HG03565 (cell line): ENCODE data around the gene HNRNPUL2.

ENCODE experiments used
- ATAC-seq: cut with Tn5 transposase; IDR thresholded peaks from one replicate; pipeline ENCODE4 v1.9.1; 2021; ENCODE audit warnings: mild to moderate bottlenecking, moderate library complexity; ENCODE audit not compliant: unreplicated experiment

The HNRNPUL2 gene

DNA sequence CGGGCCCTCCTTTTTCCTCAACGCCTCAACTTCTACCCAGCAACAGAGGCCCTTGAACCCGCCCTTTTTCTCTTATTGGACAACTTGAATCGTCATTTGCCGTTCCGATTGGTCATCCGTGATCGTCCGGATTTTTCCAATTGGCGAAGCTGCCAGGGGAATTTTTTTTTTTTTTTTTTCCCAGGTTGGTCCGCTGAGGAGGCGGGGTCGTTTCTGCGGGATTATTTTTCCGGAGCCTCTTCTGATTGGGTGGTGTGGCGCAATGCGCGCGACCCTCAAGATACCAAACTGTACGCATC, 564 bp upstream of the HNRNPUL2 start:
- peak; percentile 39 for ATAC-seq

DNA sequence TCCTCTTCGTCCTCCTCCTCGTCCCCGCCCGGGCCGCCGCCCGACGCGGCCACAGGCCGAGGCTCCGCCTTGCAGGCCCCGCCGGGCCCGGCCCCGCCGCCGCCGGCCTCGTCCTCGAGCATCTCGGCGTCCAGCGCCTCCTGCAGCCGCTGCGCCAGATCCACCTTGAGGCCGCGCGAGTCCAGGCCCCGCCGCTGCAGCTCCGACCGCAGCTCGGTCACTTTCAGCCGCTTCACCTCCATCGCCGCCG, 417 bp downstream of the HNRNPUL2 start:
- no peak for ATAC-seq

DNA sequence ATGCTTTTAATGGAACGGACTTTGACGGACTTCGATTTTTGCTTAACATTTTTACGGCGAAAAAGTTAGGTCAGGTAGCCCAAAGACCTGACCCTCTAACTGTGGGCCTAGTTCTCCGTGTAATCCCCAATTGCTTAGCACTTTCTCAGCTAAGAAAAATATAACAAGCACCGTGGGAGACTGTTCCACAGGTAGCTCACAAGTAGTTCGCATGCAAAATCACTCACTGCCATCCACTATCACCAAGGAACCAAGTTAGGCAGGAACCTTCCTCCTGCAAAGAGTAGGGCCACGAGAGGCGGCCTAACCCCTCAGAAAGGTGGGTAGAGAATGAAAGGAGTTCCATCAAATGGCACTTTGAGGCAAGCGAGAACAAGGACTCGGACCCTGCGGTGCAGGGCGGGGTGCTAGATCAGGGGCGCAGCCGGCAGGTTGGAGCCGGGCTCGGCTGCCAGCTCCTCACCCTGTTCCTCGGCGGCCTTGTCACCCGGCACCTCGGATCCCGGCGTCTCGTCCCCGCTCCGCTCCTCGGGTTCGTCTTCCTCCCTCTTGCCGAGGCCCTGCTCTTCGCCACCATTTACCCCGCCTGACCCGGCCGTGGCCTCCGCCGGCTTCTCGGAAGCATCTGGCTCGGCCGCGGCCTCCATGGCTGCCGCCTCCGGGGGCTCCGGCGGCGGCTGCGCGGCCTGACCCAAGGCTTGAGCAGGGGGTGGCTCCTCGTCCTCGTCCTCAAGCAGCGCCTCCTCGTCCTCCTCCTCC, 922 bp downstream of the HNRNPUL2 start:
- ATAC-seq = peak; percentile 1

DNA sequence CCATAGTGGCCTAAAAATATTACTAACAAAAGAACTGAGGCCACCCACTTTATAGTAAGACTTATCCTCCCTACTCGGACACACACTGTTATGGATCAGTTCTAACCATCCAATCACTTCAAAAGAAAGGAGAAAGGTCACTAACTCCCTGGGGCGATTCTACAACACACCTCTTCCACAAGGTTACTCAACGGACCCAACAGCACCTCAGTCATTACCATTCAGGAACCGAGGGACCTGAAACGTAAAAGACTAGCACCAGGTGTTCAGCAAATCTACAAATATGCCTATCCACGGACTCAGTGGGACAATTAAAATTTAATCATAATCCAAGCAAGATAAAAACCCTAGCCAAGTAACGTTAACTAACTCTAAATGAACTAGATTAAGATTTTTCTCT, 1.6 kb downstream of the HNRNPUL2 start:
- ATAC-seq = no peak

DNA sequence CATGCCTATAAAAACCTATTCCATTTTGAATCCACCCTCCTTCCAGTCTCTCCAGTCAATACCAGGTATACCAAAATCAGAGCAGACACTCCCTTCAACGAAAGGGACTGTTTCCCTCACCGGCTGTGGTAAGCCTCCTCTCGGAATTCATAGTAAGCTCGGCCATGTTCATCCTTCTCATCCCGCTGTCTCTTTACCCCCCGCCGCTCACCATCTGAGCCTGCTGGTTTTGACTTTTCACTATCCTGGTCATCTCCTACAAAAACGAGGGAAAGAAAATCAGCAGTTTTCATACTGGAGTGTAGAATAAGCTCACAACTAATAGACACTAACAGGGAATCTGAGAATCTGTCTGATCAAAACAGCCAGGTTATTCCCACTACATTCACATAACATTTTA, 3.1 kb downstream of the HNRNPUL2 start:
- no peak for ATAC-seq

DNA sequence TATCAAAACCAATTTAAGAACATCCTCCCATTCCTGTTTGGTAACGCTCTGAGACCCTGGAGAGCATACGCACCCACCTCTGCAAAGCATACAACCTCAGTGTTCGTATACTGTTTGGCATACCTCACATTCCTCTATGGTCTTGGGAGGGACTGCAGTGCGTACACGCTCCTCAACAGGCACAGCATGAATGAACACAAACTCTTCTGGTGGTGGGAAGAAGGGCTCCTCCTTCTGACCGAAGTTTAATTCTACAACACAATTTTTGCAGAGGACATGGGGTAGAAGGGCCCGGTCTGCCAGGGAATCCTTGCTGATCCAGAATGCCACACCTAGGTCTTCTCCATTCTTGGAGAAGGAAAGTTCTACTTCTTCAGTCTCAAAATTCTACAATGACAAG, 5.3 kb downstream of the HNRNPUL2 start:
- no peak for ATAC-seq

DNA sequence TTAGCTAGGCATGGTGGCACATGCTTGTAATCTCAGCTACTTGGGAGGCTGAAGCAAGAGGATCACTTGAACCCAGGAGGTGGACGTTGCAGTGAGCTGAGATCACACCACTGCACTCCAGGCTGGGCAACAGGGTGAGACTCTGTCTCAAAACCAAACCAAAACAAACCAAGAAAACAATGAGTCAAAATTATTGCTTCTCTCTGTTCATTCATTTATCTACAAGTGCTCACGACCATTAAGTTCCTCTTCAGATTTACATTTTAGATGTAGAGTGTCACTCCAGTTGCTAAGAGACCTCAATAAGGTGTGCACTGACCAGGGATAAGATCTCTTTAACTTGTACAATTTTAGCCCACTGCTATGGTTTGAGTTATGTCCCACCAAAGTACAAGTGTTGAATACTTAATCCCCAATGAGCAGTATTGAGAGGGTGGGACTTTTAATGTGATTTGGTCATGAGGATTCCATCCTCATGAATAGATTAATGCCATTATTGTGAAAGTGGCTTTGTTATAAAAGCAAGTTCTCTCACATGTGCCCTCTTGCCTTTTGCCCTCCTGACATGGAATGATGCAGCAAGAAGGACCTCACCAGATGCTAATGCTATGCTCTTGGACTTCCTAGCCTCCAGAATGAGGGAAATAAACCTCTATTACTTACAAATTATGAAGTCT, 7.8 kb downstream of the HNRNPUL2 start:
- ATAC-seq = no peak

DNA sequence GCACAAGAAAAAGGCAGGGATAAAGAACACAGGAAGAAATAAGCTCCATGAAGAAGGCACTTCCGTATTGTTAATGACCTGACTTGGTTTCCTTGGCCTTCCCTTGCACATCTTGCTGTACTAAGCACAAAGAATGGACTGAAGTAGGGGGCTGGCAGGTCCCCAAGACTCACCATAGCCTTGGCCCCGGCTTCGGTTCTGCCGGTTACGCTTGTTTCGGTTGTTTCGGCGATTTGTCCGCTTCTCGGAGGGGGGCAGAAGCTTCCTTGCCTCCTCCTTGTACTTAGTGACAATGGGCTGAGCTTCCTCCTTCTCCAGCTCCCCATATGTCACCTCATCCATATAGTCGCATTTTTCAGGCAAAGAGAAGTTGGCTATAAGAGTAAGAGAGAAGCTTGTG, 10.4 kb downstream of the HNRNPUL2 start:
- ATAC-seq = no peak

DNA sequence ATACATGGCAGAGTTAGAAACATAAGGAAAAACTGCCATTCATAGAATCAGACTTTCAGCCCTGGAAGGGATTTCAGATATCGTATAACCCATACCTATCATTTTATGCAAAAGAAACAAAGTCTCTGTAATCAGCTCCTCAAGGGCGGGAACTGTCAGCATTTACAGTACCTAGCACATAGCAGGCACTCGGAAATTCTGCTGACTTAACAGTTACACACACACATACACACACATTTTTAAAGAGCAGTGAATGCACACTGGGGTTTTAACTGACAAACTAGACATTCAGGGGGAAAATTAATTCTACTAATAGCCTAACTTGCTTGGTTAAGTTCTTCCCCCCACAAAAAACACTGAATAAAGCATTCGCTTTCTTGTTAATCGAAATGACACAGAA, 11.1 kb downstream of the HNRNPUL2 start:
- ATAC-seq = no peak

DNA sequence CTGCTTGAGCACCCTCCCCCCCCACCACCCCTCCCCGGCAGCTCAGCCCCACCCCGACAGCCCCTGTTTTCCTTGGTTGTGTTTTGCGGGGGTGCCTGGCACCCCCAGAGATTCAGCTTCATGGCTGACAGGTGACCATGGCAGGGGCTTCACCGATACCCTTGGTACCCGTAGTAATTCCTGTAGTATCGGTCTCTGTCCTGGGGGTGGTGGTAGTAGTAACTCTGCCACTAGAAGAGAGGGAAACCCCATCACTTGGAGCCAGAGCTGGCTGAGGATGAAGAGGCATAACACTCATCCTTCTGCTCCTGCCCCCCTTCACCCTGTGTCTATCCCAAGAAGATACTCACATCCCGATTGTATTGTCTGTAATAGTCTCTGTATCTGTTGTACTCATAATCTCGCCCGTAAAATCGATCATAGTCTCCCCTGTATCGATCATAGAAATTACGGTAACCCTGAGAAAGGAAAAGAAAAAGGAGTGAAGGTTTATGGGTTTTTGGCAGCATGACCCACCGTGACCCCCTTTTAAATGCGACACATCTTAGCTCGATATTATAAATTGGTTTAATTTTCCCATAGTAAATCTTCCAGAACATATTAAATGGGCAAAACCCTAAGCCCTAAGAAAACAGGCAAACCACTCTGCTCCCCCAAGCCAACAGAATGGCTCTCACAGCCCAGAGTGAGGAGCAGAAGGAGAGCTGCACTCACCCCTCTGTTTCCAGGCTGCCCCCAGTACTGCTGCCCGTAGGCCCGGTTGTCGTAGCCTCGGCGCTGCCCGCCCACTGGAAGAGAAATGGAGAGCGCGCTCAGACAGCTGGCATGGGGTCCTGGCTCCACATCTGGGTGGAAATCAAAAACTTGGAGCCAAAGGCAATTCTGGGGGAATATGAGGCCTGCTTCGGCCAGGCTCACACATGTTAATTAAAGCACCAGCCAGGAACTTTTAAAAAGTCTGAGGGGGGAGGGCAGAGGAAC, 11.8 kb downstream of the HNRNPUL2 start:
- no peak for ATAC-seq

DNA sequence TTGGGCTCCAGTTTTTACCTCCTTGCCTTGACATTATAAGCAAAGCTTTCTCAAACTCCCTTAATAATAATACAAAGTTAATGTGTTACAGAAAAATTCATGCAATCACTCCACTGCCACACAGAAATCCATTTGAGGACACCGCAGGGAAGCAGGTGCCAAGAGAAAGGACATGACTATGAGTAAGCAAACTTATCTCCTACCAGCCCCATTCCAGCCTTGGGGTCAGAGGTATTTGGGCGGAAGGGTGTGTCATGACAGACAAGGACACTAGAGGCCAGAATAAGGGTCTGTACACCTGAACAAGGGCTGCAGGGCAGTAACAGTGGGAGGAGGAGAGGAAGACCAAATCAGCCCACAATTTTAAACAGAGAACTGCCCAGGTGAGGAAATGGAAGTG, 13.9 kb downstream of the HNRNPUL2 start:
- no peak for ATAC-seq

DNA sequence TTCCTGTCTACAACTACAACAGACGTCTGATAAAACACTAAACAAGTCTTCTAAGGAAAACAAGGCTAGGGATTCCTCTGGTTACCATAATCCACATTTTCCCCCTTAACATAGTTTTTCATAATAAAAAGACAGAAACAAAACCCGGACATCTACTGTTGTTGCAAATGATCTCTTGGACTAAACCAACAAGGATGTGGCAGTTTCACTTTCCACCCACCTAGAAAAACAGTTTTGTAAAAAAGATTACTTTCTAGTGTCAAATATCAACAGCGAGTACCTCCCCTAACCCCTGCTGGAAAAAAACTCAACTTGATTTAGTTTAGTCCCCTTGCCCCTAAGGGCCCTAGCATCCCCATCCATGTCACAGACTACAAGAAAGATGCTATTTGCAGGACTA, 14.4 kb downstream of the HNRNPUL2 start:
- ATAC-seq = no peak

DNA sequence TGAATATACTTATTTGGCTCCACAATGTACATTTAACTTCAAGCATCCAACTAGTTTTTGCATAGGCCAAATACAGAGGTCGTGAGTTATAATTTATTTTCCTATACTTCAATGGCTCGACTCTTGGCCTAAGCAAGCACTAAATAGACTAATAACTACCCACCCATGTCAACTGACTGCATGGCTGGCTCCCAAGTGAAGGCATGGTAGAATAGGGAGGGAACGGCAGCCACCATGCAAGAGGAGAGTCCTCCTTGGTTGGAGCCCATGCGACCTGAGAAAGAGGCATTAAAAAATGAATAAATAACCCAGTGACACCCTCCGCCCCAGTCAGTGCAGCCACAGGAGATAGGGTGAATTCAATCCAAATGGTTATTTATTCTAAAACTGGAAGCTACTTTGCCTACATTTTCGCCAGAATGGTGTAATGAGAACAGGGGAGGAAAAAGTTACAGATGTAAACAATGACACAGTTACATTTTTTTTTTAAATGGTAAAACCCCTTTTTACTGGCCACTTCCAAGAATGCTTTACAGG, 14.9 kb downstream of the HNRNPUL2 start:
- no peak for ATAC-seq

DNA sequence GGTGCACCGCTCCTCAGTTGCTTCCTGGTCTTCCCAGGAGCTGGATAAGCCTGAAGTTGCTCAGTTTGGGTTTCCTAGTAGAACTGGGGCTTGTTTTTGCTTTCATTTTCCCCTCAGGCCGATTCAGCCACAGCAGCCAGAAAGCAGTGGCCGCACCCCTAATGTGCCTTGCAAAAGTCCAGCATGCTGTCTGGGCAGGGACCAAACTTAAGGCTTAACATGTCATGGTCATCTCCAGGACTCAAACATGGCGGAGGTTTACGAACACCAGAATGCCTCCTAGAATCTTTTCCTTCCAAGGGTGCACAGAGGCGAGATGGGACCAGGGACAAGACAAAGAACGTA, 17.3 kb downstream of the HNRNPUL2 start:
- ATAC-seq = no peak

DNA sequence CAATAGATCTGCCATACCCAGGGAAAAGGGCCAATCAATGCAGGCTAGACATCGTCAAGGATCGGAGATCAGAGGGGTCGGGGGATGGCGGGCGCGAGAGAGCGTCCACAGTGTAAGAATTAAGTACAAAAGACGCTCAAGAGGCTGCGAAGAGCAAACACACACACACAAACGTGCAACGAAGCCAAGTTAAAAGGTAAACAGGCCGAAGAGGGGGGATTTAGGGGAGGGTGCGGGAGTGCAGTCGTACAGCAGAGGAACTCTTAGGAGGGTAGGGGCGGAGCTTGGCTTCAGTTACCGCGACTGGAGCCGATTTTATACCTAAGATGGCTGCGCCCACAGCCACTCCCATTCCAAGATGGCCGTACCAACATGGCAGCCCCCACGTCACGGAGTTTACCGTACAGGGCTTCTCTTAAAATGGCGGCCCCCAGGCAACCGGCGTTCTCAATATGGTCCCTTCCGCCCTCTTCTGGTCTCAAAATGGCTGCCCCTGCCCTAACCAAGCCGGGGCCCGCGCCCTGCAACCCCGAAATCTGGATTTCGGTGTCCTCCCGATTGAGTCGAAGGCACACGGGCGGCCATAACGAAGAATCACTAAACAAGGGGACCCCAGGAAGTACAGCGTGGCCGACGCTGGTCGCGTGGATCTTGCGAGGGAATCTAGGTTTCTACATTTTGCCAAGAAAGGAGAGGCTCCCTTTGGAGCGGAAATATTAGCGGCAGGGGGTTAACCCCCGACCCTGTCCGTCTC, 17.8 kb downstream of the HNRNPUL2 start:
- peak; percentile 55 for ATAC-seq

DNA sequence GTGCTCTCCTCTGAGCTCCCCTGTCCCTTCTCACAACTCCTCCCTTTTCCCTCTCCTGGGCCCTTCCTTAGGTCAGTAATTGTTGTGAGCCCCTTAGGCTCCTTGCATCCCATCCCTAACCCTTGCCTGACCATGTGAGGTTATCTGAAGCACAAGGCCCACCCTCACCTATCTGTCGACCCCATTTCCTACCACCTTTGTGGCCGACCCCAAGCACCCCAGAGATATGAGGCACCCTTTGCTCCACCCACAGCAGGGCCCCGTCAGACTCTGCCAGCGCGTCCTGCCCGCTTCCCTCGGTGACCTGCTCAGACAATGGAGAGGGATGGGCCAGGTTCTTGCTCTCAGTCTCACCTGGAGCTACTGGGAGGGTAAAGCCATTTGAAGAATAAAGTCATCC, 18.5 kb downstream of the HNRNPUL2 start:
- no peak for ATAC-seq

DNA sequence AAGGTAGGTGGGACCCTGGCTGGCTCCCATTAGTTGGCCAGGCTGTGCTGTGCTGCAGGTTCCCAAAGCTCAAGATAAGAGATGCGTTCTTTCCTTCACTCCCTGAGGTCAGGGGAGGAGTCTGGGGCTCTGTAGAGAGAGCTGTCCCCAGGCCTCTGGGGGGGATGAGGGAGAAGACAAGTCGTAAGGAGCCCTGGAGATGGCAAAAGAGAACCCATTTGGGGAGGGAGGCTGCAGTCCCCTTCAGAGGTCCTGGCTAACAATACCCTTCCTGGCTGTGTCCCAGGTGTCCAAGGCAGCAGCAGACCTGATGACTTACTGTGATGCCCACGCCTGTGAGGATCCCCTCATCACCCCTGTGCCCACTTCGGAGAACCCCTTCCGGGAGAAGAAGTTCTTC, 18.9 kb downstream of the HNRNPUL2 start:
- no peak for ATAC-seq

DNA sequence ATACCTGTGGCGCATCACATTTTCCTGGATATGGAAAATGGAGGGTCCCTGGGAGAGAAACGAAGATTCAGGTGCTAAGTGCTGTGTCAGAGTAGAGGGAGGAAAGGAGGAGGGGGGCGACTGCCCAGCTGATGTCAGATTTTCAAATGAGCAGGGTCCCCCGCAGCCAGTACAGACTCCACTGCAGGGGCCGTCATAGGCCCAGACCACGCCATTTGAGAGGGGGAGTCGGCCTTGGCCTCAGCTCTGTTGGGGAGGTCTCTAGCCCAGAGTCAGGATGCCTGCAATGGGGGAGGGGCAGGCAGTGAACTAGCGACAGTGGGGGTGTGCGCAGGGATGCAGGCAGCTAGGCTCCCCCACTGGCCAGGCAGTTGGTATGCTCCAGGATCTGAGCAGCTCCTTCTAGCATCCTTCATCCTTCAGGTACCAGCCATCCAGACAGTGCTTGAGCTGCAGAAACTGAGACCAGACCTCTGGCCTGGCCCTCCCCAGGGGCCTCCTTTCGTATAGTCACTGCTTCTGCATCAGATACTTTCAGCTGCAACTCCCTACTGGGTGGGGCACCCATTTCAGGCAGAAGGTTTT, 19.9 kb downstream of the HNRNPUL2 start, which contains the start of the genes BSCL2 and GNG3:
Gene BSCL2 (minus strand): TSS at position 148 of the 585 bp plus-strand sequence. CDS start 229 bp downstream, outside the sequence.
Gene GNG3 (plus strand): TSS at position 400 of the 585 bp plus-strand sequence. CDS start 620 bp downstream, outside the sequence.
- no peak for ATAC-seq

DNA sequence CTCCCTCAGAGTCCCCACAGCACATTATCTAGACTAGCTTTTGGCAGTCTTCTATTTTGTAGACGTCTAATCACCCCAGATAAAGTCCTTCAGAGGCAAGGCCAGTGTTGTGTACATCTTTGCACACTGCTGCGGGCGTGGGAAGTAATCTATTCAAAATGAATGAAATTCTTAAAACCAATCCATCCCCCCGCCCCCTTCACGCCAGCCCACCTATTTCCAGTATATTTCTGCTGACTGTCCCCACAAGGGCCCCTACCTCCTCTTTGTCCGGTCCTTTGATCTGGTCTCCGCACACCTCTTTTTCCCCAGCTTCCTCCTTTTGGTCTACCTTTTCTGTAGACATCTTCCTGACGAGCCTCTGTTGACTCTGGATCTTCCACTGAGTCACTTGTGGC, 20.4 kb downstream of the HNRNPUL2 start:
- ATAC-seq = no peak
